Hematopoietic multipotent progenitor cell treated with erythropoietin and hydrocortisone succinate and interleukin-3 and kit ligand, for 8 days (in vitro differentiated cells): Measurements from ENCODE around the gene HSPBP1.
A peak's percentile ranks its signal among the peaks of the same experiment; 100 is the strongest.

Experiments used
- DNase-seq: peaks from one replicate; pipeline ENCODE4 v3.0.0-alpha.2; 2015

HSPBP1 gene

GRCh38 chr19:55304980-55305379 is 25.1 kb upstream of the HSPBP1 start:
- DNase-seq, result no peak

- peak; percentile 61 for DNase-seq
These were observed 24.5 kb upstream of the HSPBP1 start for GRCh38 chr19:55304279-55304978.

- DNase-seq, result no peak
These were observed 23.6 kb upstream of the HSPBP1 start for GRCh38 chr19:55303477-55303876.

- no peak for DNase-seq
These were observed 22.4 kb upstream of the HSPBP1 start for GRCh38 chr19:55302318-55302703.

- peak; percentile 86 for DNase-seq
These were observed 21.8 kb upstream of the HSPBP1 start for GRCh38 chr19:55301459-55302317.

GRCh38 chr19:55300886-55301458 is 21.1 kb upstream of the HSPBP1 start:
- DNase-seq, result no peak

GRCh38 chr19:55299991-55300390 is 20.1 kb upstream of the HSPBP1 start:
- DNase-seq, result no peak

- peak; percentile 8 for DNase-seq
These were observed 17.4 kb upstream of the HSPBP1 start for GRCh38 chr19:55297267-55297666.

- no peak for DNase-seq
These were observed 9.3 kb upstream of the HSPBP1 start for GRCh38 chr19:55289117-55289796.

- no peak for DNase-seq
These were observed 7.6 kb upstream of the HSPBP1 start for GRCh38 chr19:55287361-55288079.

GRCh38 chr19:55285229-55285890 is 5.5 kb upstream of the HSPBP1 start:
- no peak for DNase-seq

- DNase-seq, result no peak
These were observed 4.6 kb upstream of the HSPBP1 start for GRCh38 chr19:55284405-55285058.

- DNase-seq, result no peak
These were observed 3.9 kb upstream of the HSPBP1 start, which contains the start of gene BRSK1 for GRCh38 chr19:55283548-55284377. Gene BRSK1 (plus strand): TSS chr19:55283997. CDS start chr19:55284443, 446 bp downstream.

- DNase-seq, result no peak
These were observed 570 bp downstream of the HSPBP1 start for GRCh38 chr19:55279340-55279739.

- no peak for DNase-seq
These were observed 1.3 kb downstream of the HSPBP1 start for GRCh38 chr19:55278391-55279135.

GRCh38 chr19:55277494-55277893 is 2.4 kb downstream of the HSPBP1 start:
- DNase-seq, result no peak

GRCh38 chr19:55276720-55277430 is 3.0 kb downstream of the HSPBP1 start:
- DNase-seq, result no peak

GRCh38 chr19:55275851-55276719 is 3.8 kb downstream of the HSPBP1 start:
- no peak for DNase-seq
